ENCODE data around the gene CACNG8. TPM values are rescaled to one million over a fixed set of nuclear protein-coding genes. Genes with fewer than 3 reads are reported as not detected.
A peak's percentile ranks its signal among the peaks of the same experiment; 100 is the strongest.

CACNG8 gene
- total RNA-seq, 1 experiment from 2014 or later = 17.7 TPM

DNA sequence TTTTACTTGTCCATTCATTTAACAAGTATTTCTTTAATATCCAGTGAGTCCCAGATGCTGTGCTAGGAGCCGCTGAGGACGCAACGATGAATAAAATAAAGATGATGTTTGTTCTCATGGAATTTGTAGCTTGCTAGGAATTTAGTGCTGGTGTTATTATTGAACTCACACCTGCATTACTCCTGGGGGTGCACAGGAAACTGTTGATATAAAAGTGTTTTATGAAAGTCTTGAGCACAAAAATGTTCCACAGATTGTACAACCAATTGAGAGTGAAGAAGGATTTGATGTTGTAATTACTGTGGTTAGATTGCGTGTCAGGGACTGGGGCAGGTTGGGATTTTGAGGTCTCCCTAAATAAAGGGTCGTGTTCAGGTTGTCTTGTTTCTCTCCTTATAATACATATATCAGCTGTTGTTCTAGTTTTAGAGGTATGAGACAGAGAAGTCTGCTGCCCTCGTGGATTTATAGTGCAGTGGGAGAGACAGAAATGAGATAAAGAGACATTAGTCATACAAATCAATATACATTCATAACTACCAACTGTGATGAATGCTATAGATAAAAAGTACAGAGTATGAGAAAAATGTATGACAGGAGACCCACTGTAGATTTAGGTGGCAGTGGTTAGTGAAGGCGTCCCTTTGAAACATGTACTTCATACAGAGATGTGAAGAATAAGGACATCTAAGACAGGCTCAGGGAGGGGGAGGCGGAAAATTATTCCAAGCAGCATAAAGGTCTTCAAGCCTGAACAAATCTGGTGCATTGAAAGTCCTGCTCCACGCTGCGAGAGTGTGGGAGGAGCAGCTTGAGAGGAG, 40.0 kb downstream of the CACNG8 start:
- intact Hi-C loops (cut with micrococcal nuclease; ENCODE audit: unreplicated experiment) (no loop called here), in situ Hi-C loops (cut with HindIII; ENCODE audit: low pct_unique_long_range_greater_than_20kb, low sequenced_read_pairs) (no loop called here)
- CTCF ChIA-PET = interaction anchor here (0.5 to 1.7 kb wide), 4 partner anchors 21 to 230 kb away, joined by 3 to 4 read pairs (median 4); partner anchors contain the start of gene PRKCG
- POLR2A ChIA-PET = interaction anchor here (0.7 to 1.7 kb wide), 4 partner anchors 9 to 89 kb away, joined by 3 to 6 read pairs (median 4); no protein-coding TSS in a partner anchor
- Histone ChIP-seq H3K4me3 (ENCODE audit: low read depth in 2 of 2, low read length in 2 of 2) (peak overlapping the region in 1 of 2 experiments; percentile 5; a peak in 1 of 4 replicates), H3K36me3 (ENCODE audit: control insufficient read depth, insufficient read depth, low read length) (no peaks in the 10 kb centered on the region), H3K9me3 (ENCODE audit: control insufficient read depth, insufficient read depth, low read depth, low read length) (no peaks in the 10 kb centered on the region), H3K27ac (ENCODE audit: low read length) (peak overlapping the region; percentile 94), H3K4me1 (ENCODE audit: control insufficient read depth, insufficient read depth, low read length) (peaks cover 50% of the 10 kb centered on the region), H3K27me3 (ENCODE audit: control insufficient read depth, insufficient read depth, low read length) (no peaks in the 10 kb centered on the region)
- DNase-seq (ENCODE audit: low read depth, low spot score) = no peak
- BruUV-seq (replicated peaks) = TSS peak; percentile 95
- ATAC-seq = peak; percentile 88
- no peak for TF ChIP-seq SIN3A (IDR thresholded peaks at IDR 0.05; ENCODE audit: borderline replicate concordance, insufficient read depth, low read depth, low read length)
- TF ChIP-seq POLR2AphosphoS5 (IDR thresholded peaks at IDR 0.05; ENCODE audit: low read depth, low read length) = peak; percentile 68; the same call in 1 of the 2 replicates
- peak; percentile 97 for TF ChIP-seq TCF7L2 (IDR thresholded peaks at IDR 0.05; ENCODE audit: low read depth, low read length)
- TF ChIP-seq, protein P1, sequence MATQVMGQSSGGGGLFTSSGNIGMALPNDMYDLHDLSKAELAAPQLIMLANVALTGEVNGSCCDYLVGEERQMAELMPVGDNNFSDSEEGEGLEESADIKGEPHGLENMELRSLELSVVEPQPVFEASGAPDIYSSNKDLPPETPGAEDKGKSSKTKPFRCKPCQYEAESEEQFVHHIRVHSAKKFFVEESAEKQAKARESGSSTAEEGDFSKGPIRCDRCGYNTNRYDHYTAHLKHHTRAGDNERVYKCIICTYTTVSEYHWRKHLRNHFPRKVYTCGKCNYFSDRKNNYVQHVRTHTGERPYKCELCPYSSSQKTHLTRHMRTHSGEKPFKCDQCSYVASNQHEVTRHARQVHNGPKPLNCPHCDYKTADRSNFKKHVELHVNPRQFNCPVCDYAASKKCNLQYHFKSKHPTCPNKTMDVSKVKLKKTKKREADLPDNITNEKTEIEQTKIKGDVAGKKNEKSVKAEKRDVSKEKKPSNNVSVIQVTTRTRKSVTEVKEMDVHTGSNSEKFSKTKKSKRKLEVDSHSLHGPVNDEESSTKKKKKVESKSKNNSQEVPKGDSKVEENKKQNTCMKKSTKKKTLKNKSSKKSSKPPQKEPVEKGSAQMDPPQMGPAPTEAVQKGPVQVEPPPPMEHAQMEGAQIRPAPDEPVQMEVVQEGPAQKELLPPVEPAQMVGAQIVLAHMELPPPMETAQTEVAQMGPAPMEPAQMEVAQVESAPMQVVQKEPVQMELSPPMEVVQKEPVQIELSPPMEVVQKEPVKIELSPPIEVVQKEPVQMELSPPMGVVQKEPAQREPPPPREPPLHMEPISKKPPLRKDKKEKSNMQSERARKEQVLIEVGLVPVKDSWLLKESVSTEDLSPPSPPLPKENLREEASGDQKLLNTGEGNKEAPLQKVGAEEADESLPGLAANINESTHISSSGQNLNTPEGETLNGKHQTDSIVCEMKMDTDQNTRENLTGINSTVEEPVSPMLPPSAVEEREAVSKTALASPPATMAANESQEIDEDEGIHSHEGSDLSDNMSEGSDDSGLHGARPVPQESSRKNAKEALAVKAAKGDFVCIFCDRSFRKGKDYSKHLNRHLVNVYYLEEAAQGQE (IDR thresholded peaks at IDR 0.05; ENCODE audit: insufficient read depth in 1 of 2, low read depth in 2 of 2, low read length in 1 of 2) = no peak; a peak in 1 of 4 replicates
- TF ChIP-seq, protein P2, sequence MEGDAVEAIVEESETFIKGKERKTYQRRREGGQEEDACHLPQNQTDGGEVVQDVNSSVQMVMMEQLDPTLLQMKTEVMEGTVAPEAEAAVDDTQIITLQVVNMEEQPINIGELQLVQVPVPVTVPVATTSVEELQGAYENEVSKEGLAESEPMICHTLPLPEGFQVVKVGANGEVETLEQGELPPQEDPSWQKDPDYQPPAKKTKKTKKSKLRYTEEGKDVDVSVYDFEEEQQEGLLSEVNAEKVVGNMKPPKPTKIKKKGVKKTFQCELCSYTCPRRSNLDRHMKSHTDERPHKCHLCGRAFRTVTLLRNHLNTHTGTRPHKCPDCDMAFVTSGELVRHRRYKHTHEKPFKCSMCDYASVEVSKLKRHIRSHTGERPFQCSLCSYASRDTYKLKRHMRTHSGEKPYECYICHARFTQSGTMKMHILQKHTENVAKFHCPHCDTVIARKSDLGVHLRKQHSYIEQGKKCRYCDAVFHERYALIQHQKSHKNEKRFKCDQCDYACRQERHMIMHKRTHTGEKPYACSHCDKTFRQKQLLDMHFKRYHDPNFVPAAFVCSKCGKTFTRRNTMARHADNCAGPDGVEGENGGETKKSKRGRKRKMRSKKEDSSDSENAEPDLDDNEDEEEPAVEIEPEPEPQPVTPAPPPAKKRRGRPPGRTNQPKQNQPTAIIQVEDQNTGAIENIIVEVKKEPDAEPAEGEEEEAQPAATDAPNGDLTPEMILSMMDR (IDR thresholded peaks at IDR 0.05) = no peak

DNA sequence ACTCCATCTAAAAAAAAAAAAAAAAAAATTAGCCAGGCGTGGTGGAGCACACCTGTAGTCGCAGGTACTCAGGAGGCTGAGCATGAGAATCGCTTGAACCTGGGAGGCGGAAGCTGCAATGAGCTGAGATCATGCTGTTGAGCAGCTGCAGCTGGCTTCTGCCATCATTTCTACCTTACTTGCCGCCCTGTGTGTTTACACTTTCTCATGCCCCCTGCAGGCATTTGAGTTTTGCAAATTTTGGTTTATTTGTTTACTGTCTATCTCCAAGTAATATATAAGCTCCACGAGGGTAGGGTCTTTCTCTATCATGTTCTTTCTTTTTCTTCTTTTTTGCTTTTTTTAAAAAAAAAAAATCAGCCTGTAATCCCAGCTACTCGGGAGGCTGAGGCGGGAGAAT, 46.7 kb downstream of the CACNG8 start:
- Histone ChIP-seq H3K36me3 (ENCODE audit: control insufficient read depth, insufficient read depth, low read length) (no peaks in the 10 kb centered on the region), H3K27ac (ENCODE audit: low read length) (peak overlapping the region; percentile 93), H3K4me3 (ENCODE audit: low read depth in 2 of 2, low read length in 2 of 2) (no peak overlapping the region), H3K27me3 (ENCODE audit: control insufficient read depth, insufficient read depth, low read length) (no peaks in the 10 kb centered on the region), H3K4me1 (ENCODE audit: control insufficient read depth, insufficient read depth, low read length) (peaks cover 30% of the 10 kb centered on the region), H3K9me3 (ENCODE audit: control insufficient read depth, insufficient read depth, low read depth, low read length) (no peaks in the 10 kb centered on the region)
- in situ Hi-C loops (cut with HindIII; ENCODE audit: low pct_unique_long_range_greater_than_20kb, low sequenced_read_pairs) = no loop called here
- ChIA-PET POLR2A (interaction anchor here (0.6 kb wide), 2 partner anchors 27 to 138 kb away, joined by 5 read pairs; no protein-coding TSS in a partner anchor), CTCF (interaction anchor here (0.7 kb wide), 1 partner anchor 237 kb away, joined by 3 read pairs; no protein-coding TSS in a partner anchor)
- ATAC-seq (no peak), DNase-seq (ENCODE audit: low read depth, low spot score) (no peak)
- intact Hi-C loops (cut with micrococcal nuclease; ENCODE audit: unreplicated experiment) = no loop called here
- no TSS peak for BruUV-seq (replicated peaks)
- TF ChIP-seq, protein P2 (IDR thresholded peaks at IDR 0.05) = no peak
- TF ChIP-seq SIN3A (IDR thresholded peaks at IDR 0.05; ENCODE audit: borderline replicate concordance, insufficient read depth, low read depth, low read length) (no peak), TCF7L2 (IDR thresholded peaks at IDR 0.05; ENCODE audit: low read depth, low read length) (no peak), POLR2AphosphoS5 (IDR thresholded peaks at IDR 0.05; ENCODE audit: low read depth, low read length) (no peak)
- TF ChIP-seq, protein P1 (IDR thresholded peaks at IDR 0.05; ENCODE audit: insufficient read depth in 1 of 2, low read depth in 2 of 2, low read length in 1 of 2) = no peak

Measured in Panc1 (cell line).